Neural progenitor cell (in vitro differentiated cells): ENCODE results near the gene CELA2B. TPM values are rescaled to one million over a fixed set of nuclear protein-coding genes. Genes with fewer than 3 reads are reported as not detected.

Experiments
- DNase-seq: peaks from one replicate; pipeline ENCODE4 v3.0.0-alpha.2; 2016; ENCODE audit warnings: low spot score
- H2AFZ ChIP-seq: fragments of 200-600 bp; sonication (generic); replicated peaks from 2 replicates; pipeline ENCODE4 v1.6.1; 2016; ENCODE audit warnings: antibody characterized with exemption
- H3F3A ChIP-seq: fragments of 200-600 bp; sonication (generic); 2 replicates; pipeline ENCODE4 v1.6.1; 2016; ENCODE audit warnings: antibody characterized with exemption, low read depth
- H3K27ac ChIP-seq: fragments of 200-600 bp; sonication (generic); 2 replicates; pipeline ENCODE4 v1.5.1; 2016; ENCODE audit warnings: mild to moderate bottlenecking
- H3K27me3 ChIP-seq: fragments of 200-600 bp; sonication (generic); 2 replicates; pipeline ENCODE4 v1.6.1; 2016; ENCODE audit warnings: mild to moderate bottlenecking, moderate library complexity
- H3K36me3 ChIP-seq: fragments of 200-600 bp; sonication (generic); 2 replicates; pipeline ENCODE4 v1.5.1; 2016
- H3K4me1 ChIP-seq: fragments of 200-600 bp; sonication (generic); 2 replicates; pipeline ENCODE4 v1.6.1; 2016; ENCODE audit warnings: mixed run types
- H3K4me2 ChIP-seq: fragments of 200-600 bp; sonication (generic); 2 replicates; pipeline ENCODE4 v1.6.1; 2016
- H3K4me3 ChIP-seq: fragments of 200-600 bp; sonication (generic); 2 replicates; pipeline ENCODE4 v1.5.1; 2016
- H3K79me2 ChIP-seq: fragments of 200-600 bp; sonication (generic); 2 replicates; pipeline ENCODE4 v1.6.1; 2016; ENCODE audit warnings: low read depth
- H3K9ac ChIP-seq: fragments of 200-600 bp; sonication (generic); 2 replicates; pipeline ENCODE4 v1.6.1; 2016
- H3K9me3 ChIP-seq: fragments of 200-600 bp; sonication (generic); 2 replicates; pipeline ENCODE4 v1.5.1; 2016; ENCODE audit warnings: low read depth
- H4K20me1 ChIP-seq: fragments of 200-600 bp; sonication (generic); 2 replicates; pipeline ENCODE4 v1.6.1; 2016; ENCODE audit warnings: low read depth
- H3K27ac Mint-ChIP-seq: 3 replicates; pipeline ENCODE4 v1.8.0; 2021; ENCODE audit warnings: mixed read lengths
- H3K27me3 Mint-ChIP-seq: 2 replicates; pipeline ENCODE4 v1.8.0; 2022; ENCODE audit warnings: low read depth, mild to moderate bottlenecking, inconsistent platforms, moderate library complexity, mixed read lengths; ENCODE audit not compliant: insufficient read depth
- H3K36me3 Mint-ChIP-seq: 3 replicates; pipeline ENCODE4 v1.8.0; 2021; ENCODE audit warnings: mixed read lengths
- H3K4me1 Mint-ChIP-seq: 3 replicates; pipeline ENCODE4 v1.8.0; 2021; ENCODE audit warnings: mixed read lengths
- H3K4me3 Mint-ChIP-seq: 3 replicates; pipeline ENCODE4 v1.8.0; 2021; ENCODE audit warnings: mild to moderate bottlenecking, moderate library complexity, mixed read lengths
- H3K9me3 Mint-ChIP-seq: 3 replicates; pipeline ENCODE4 v1.8.0; 2020; ENCODE audit warnings: mixed read lengths
- EZH2 ChIP-seq: fragments of 200-600 bp; sonication (generic); IDR thresholded peaks from 2 replicates; pipeline ENCODE4 v1.6.1; 2017; ENCODE audit warnings: antibody characterized with exemption, mild to moderate bottlenecking, moderate library complexity
- EZH2phosphoT487 ChIP-seq: fragments of 200-600 bp; sonication (generic); IDR thresholded peaks from 2 replicates; pipeline ENCODE4 v1.6.1; 2017; ENCODE audit warnings: antibody characterized with exemption
- total RNA-seq: library from RNA; depleted of rRNA; stranded (reverse); fragments of >200 nt; gene quantifications from 2 replicates; pipeline ENCODE4 v1.2.3, GENCODE V29; 2015; ENCODE audit warnings: low replicate concordance
- TF ChIP-seq, protein P1 (sequence below): fragments of 200-600 bp; sonication (generic); IDR thresholded peaks from 2 replicates; pipeline ENCODE4 v1.5.1; 2017; ENCODE audit warnings: antibody characterized with exemption, mild to moderate bottlenecking

The CELA2B gene
- total RNA-seq, 1 donor from 2014 or later = not detected

DNA sequence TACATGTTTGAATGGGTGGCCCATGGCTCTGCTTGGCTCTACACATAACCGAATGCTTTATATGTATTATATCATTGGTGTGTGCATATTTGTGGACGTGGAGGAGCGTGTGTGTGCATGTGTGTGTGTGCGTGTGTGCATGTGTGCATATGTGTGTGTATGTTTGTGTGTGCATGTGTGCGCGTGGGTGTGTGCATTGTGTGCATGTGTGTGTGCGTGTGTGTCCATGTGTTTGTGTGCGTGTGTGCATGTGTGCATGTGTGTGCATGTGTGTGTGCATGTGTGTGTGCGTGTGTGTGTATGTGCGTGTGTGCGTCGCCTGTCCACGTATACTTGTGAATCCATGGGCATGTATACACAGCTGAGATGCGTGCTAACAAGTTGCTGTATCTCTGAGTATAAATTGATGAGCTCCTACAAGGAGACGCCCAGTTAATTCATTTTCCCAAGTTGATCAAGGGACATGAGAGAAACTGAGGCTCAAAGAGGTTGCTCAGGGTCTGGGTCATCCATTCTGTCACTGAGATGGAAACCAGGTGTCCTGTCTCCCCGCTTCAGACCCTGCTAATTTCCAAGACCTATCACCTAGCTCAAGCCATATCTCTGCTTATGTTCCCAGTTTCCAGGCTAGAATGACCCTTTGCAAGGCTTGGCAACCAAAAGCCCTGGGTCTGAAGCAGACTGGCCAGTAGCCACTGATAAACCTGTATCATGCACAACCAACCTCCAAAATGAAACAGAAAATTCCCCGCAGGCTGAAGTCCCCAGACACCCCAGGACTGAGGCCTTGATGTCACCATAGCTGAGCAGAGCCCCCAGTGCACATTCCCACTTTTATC is 40.4 kb upstream of the CELA2B start:
- Mint-ChIP-seq H3K27ac (peak overlapping the region; percentile 9), H3K27me3 (peaks cover 5% of the 10 kb centered on the region), H3K4me1 (peaks cover 12% of the 10 kb centered on the region), H3K4me3 (no peak overlapping the region), H3K9me3 (no peaks in the 10 kb centered on the region), H3K36me3 (no peaks in the 10 kb centered on the region)
- H3K4me3 ChIP-seq = no peak overlapping the region
- H3F3A ChIP-seq = no peaks in the 10 kb centered on the region
- no peaks in the 10 kb centered on the region for H3K9me3 ChIP-seq
- no peaks in the 10 kb centered on the region for H4K20me1 ChIP-seq
- no peak overlapping the region for H2AFZ ChIP-seq
- no peak overlapping the region for H3K27ac ChIP-seq
- H3K9ac ChIP-seq = no peak overlapping the region
- H3K36me3 ChIP-seq = no peaks in the 10 kb centered on the region
- DNase-seq = no peak
- no peak overlapping the region for H3K4me2 ChIP-seq
- TF ChIP-seq EZH2 (no peak), EZH2phosphoT487 (no peak)
- TF ChIP-seq, protein P1, sequence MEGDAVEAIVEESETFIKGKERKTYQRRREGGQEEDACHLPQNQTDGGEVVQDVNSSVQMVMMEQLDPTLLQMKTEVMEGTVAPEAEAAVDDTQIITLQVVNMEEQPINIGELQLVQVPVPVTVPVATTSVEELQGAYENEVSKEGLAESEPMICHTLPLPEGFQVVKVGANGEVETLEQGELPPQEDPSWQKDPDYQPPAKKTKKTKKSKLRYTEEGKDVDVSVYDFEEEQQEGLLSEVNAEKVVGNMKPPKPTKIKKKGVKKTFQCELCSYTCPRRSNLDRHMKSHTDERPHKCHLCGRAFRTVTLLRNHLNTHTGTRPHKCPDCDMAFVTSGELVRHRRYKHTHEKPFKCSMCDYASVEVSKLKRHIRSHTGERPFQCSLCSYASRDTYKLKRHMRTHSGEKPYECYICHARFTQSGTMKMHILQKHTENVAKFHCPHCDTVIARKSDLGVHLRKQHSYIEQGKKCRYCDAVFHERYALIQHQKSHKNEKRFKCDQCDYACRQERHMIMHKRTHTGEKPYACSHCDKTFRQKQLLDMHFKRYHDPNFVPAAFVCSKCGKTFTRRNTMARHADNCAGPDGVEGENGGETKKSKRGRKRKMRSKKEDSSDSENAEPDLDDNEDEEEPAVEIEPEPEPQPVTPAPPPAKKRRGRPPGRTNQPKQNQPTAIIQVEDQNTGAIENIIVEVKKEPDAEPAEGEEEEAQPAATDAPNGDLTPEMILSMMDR = no peak
- H3K4me1 ChIP-seq = no peaks in the 10 kb centered on the region
- no peaks in the 10 kb centered on the region for H3K27me3 ChIP-seq
- H3K79me2 ChIP-seq = no peaks in the 10 kb centered on the region

DNA sequence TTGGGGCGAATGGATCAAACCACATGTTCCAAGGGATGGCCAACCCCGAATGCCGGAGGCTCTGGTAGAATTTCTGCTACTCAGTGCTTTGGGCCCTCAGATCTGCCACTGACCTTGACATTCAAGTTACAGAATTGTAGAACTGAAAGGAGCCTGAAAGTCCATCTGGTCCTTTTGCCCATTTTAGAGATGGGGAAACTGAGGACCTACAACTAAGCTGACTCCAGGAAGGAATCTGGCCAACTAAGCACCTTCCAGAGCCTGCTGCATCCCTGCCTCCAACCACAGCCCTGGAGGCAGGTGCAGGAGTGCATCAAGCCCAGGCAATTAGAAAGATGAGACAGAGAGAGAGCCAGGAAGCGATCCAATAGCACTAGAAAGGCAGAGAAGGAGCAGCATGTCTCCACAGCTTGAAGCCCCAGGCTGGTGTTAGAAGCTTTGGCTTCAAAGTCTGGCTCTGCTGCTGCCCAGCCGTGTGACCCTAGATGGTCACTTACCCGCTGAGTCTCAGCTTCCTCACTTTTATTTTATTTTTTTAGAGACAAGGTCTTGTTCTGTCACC is 38.9 kb upstream of the CELA2B start:
- no peaks in the 10 kb centered on the region for H3F3A ChIP-seq
- H3K9ac ChIP-seq = no peak overlapping the region
- H3K9me3 ChIP-seq = no peaks in the 10 kb centered on the region
- TF ChIP-seq EZH2phosphoT487 (no peak), EZH2 (no peak)
- TF ChIP-seq, protein P1 = no peak
- no peak for DNase-seq
- no peaks in the 10 kb centered on the region for H3K9me3 Mint-ChIP-seq
- H3K27ac Mint-ChIP-seq = peak overlapping the region; percentile 28
- H3K4me1 ChIP-seq = no peaks in the 10 kb centered on the region
- H3K79me2 ChIP-seq = no peaks in the 10 kb centered on the region
- H3K4me3 ChIP-seq = no peak overlapping the region
- no peak overlapping the region for H2AFZ ChIP-seq
- H3K36me3 Mint-ChIP-seq = no peaks in the 10 kb centered on the region
- no peak overlapping the region for H3K4me2 ChIP-seq
- no peaks in the 10 kb centered on the region for H3K36me3 ChIP-seq
- peaks cover 7% of the 10 kb centered on the region for H3K27me3 Mint-ChIP-seq
- peaks cover 12% of the 10 kb centered on the region for H3K4me1 Mint-ChIP-seq
- no peaks in the 10 kb centered on the region for H4K20me1 ChIP-seq
- H3K4me3 Mint-ChIP-seq = no peak overlapping the region
- no peaks in the 10 kb centered on the region for H3K27me3 ChIP-seq
- H3K27ac ChIP-seq = no peak overlapping the region

DNA sequence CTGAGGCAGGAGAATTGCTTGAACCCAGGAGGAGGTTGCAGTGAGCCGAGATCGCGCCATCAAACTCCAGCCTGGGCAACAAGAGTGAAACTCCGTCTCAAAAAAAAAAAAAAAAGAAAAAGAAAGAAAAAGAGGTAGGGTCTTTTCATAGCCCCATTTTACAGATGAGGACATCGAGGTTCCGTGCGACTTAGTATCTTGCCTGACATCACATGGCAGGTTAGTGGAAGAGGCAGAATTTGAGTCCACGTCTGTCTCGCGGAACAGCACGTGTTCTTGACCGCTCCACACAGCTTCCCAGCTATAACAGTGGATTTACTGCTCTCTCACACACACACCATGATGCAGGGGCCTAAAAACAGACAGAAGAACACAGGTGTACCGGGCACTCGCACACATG is 36.6 kb upstream of the CELA2B start:
- Mint-ChIP-seq H3K27ac (no peak overlapping the region), H3K9me3 (no peaks in the 10 kb centered on the region)

More for the DNA sequence above, 36.6 kb upstream of the CELA2B start:
- Histone ChIP-seq H4K20me1 (no peaks in the 10 kb centered on the region), H3K9ac (no peak overlapping the region), H3K4me3 (no peak overlapping the region), H3F3A (no peaks in the 10 kb centered on the region), H3K4me2 (no peak overlapping the region), H3K79me2 (no peaks in the 10 kb centered on the region), H3K27ac (no peak overlapping the region), H3K9me3 (no peaks in the 10 kb centered on the region), H3K4me1 (no peaks in the 10 kb centered on the region), H2AFZ (no peak overlapping the region), H3K27me3 (no peaks in the 10 kb centered on the region), H3K36me3 (no peaks in the 10 kb centered on the region)
- peaks cover 5% of the 10 kb centered on the region for H3K4me1 Mint-ChIP-seq
- no peak overlapping the region for H3K4me3 Mint-ChIP-seq
- H3K27me3 Mint-ChIP-seq = peaks cover 7% of the 10 kb centered on the region
- TF ChIP-seq, protein P1 = no peak
- TF ChIP-seq EZH2phosphoT487 (no peak), EZH2 (no peak)
- DNase-seq = no peak
- H3K36me3 Mint-ChIP-seq = no peaks in the 10 kb centered on the region
